ENCODE data around the gene TLR10. TPM values are rescaled to one million over a fixed set of nuclear protein-coding genes. Genes with fewer than 3 reads are reported as not detected.
"Not testable (repeated sequence)": the region's sequence is repeated elsewhere in the genome, so short reads cannot be mapped to it uniquely, and the experiment has no call there.

The TLR10 gene
- total and polyA plus RNA-seq, 5 experiments from 2014 or later: 0.30 to 2.7 (median 1.2) TPM; not detected in 1

DNA sequence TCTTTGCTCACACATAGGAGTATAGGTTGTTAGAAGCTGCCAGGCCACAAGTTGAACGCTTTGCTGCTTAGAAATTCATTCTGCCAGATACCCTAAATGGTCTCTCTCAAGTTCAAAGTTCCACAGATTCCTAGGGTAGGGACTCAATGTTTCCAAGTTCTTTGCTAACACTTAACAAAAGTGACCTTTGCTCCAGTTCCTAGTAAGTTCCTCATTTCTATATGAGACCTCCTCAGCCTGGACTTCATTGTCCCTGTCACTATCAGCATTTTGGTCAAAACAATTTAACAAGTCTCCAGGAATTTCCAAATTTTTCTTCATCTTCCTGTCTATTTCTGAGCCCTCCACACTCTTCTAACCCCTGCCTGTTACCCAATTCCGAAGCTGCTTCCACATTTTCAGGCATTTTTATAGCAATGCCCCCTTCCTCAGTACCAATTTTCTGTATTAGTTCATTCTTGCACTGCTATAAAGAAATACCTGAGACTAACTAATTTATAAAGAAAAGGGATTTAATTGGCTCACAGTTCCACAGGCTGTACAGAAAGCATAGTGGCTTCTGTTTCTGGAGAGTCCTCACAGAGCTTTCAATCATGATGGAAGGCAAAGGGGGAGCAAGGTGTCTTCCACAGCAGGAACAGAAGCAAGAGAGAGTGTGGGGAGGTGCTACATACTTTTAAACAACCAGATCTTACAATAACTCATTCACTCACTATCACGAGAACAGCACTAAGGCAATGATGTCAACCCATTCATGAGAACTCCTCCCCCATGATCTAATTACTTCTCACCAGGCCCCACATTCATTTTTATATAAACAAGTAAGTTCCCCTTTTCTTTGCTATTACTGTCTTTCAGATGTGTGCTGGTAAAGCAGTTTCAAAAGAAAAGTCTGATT is 33.3 kb upstream of the TLR10 start:
- POLR2A ChIA-PET: no interaction called here
- ATAC-seq (peak in 1 of 2 donors; percentile 41), DNase-seq (no peak)
- peaks cover 0 to 43% (median 4%) of the 10 kb centered on the region in 4 donors for H3K4me1 Mint-ChIP-seq
- H3K27me3 Mint-ChIP-seq: no peaks in the 10 kb centered on the region
- H3K9me3 Mint-ChIP-seq: peaks cover 0 to 23% (median 9%) of the 10 kb centered on the region in 9 donors
- H3K4me3 Mint-ChIP-seq: peak overlapping the region in 1 of 10 donors; percentile 52
- H3K27ac Mint-ChIP-seq: peak overlapping the region in 2 of 10 donors; percentile 72 to 79
- peaks cover 0 to 7% (median 6%) of the 10 kb centered on the region in 3 donors for H3K36me3 Mint-ChIP-seq

GRCh38 chr4:38814386-38814785 is 31.6 kb upstream of the TLR10 start:
- Mint-ChIP-seq H3K36me3 (peaks cover 0 to 7% (median 6%) of the 10 kb centered on the region in 3 donors), H3K4me3 (no peak overlapping the region), H3K27ac (peak overlapping the region in 1 of 10 donors; percentile 47), H3K27me3 (no peaks in the 10 kb centered on the region), H3K9me3 (peaks cover 0 to 23% (median 9%) of the 10 kb centered on the region in 9 donors), H3K4me1 (peaks cover 0 to 27% (median 1%) of the 10 kb centered on the region in 4 donors)
- no peak for DNase-seq
- POLR2A ChIA-PET: interaction anchor here (0.6 kb wide), 1 partner anchor 1213 kb away, joined by 3 read pairs; no protein-coding TSS in a partner anchor
- ATAC-seq: no peak

- no peak for ATAC-seq
Measured at GRCh38 chr4:38811297-38811696, 28.5 kb upstream of the TLR10 start.

GRCh38 chr4:38807462-38807861 is 24.7 kb upstream of the TLR10 start:
- POLR2A ChIA-PET, DNase-seq, H3K27ac Mint-ChIP-seq, ATAC-seq, H3K27me3 Mint-ChIP-seq, H3K4me3 Mint-ChIP-seq: not testable (repeated sequence)
- Mint-ChIP-seq H3K36me3 (peaks cover 1 to 13% (median 11%) of the 10 kb centered on the region in 3 donors), H3K9me3 (peaks cover 0 to 12% (median 10%) of the 10 kb centered on the region in 9 donors), H3K4me1 (peaks cover 12 to 40% (median 25%) of the 10 kb centered on the region in 4 donors)

More at GRCh38 chr4:38811297-38811696, 28.5 kb upstream of the TLR10 start:
- Mint-ChIP-seq H3K27me3 (no peaks in the 10 kb centered on the region), H3K9me3 (peaks cover 0 to 23% (median 9%) of the 10 kb centered on the region in 9 donors), H3K4me3 (no peak overlapping the region), H3K4me1 (peaks cover 0 to 17% (median 0%) of the 10 kb centered on the region in 4 donors), H3K36me3 (peaks cover 0 to 7% (median 6%) of the 10 kb centered on the region in 3 donors), H3K27ac (no peak overlapping the region)
- no peak for DNase-seq
- POLR2A ChIA-PET: no interaction called here

DNA sequence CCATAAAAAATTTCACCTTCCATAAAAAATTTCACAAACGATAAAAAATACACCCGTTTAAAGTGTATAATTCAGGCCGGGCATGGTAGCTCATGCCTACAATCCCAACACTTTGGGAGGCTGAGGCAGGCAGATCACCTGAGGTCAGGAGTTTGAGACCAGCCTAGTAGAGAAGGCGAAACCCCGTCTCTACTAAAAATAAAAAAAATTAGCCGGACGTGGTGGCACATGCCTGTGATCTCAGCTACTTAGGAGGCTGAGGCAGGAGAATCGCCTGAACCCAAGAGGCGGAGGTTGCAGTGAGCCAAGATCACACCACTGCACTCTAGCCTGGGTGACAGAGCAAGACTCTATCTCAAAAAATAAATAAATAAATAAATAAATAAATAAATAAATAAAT is 23.5 kb upstream of the TLR10 start:
- POLR2A ChIA-PET, ATAC-seq, H3K27me3 Mint-ChIP-seq, DNase-seq: not testable (repeated sequence)
- Mint-ChIP-seq H3K36me3 (peaks cover 6 to 25% (median 17%) of the 10 kb centered on the region in 3 donors), H3K4me1 (peaks cover 12 to 44% (median 25%) of the 10 kb centered on the region in 4 donors), H3K9me3 (peaks cover 0 to 24% (median 17%) of the 10 kb centered on the region in 9 donors), H3K4me3 (peak overlapping the region in 4 of 10 donors; percentile 73 to 92 (median 88)), H3K27ac (peak overlapping the region in 3 of 10 donors; percentile 91 to 99 (median 97))

GRCh38 chr4:38805530-38806145 is 22.8 kb upstream of the TLR10 start:
- peaks cover under 1 to 31% (median 17%) of the 10 kb centered on the region in 9 donors for H3K9me3 Mint-ChIP-seq
- POLR2A ChIA-PET: no interaction called here
- H3K4me1 Mint-ChIP-seq: peaks cover 12 to 48% (median 25%) of the 10 kb centered on the region in 4 donors
- H3K36me3 Mint-ChIP-seq: peaks cover 12 to 31% (median 23%) of the 10 kb centered on the region in 3 donors
- peak in 1 of 10 donors; percentile 15 for DNase-seq
- peak in 1 of 2 donors; percentile 45 for ATAC-seq
- peak overlapping the region; percentile 71 to 92 (median 86) for H3K4me3 Mint-ChIP-seq
- H3K27ac Mint-ChIP-seq: peak overlapping the region; percentile 81 to 99 (median 94)
- no peaks in the 10 kb centered on the region for H3K27me3 Mint-ChIP-seq

- Mint-ChIP-seq H3K36me3 (peaks cover 20 to 40% (median 31%) of the 10 kb centered on the region in 3 donors), H3K27me3 (no peaks in the 10 kb centered on the region), H3K27ac (peak within 1 kb of the TSS; percentile 85 to 99 (median 94)), H3K4me1 (peaks cover 12 to 52% (median 25%) of the 10 kb centered on the region in 4 donors), H3K9me3 (peaks cover 3 to 39% (median 22%) of the 10 kb centered on the region in 9 donors), H3K4me3 (peak within 1 kb of the TSS; percentile 71 to 92 (median 86))
- POLR2A ChIA-PET: interaction anchor here (1.5 to 1.7 kb wide), 2 partner anchors 43 to 56 kb away, joined by 7 read pairs; no protein-coding TSS in a partner anchor
- ATAC-seq: peak; percentile 73 to 82
- peak in 4 of 10 donors; percentile 23 to 67 (median 60) for DNase-seq
Measured at GRCh38 chr4:38804654-38805295, 22.0 kb upstream of the TLR10 start, which contains the start of gene TLR1. TSS of gene TLR1 (minus strand) at chr4:38804791. CDS start at chr4:38798831, 5,960 bp downstream.

GRCh38 chr4:38803833-38804653 is 21.3 kb upstream of the TLR10 start:
- Mint-ChIP-seq H3K4me1 (peaks cover 12 to 52% (median 25%) of the 10 kb centered on the region in 4 donors), H3K36me3 (peaks cover 28 to 47% (median 38%) of the 10 kb centered on the region in 3 donors)
- POLR2A ChIA-PET: interaction anchor here (0.5 to 1.7 kb wide), 3 partner anchors 43 to 1391 kb away, joined by 3 to 7 read pairs (median 7); no protein-coding TSS in a partner anchor

GRCh38 chr4:38802561-38803355 is 20.0 kb upstream of the TLR10 start:
- POLR2A ChIA-PET: no interaction called here
- DNase-seq: peak in 1 of 10 donors; percentile 18
- H3K36me3 Mint-ChIP-seq: peaks cover 30 to 59% (median 41%) of the 10 kb centered on the region in 3 donors

More at GRCh38 chr4:38803833-38804653, 21.3 kb upstream of the TLR10 start:
- Mint-ChIP-seq H3K9me3 (peaks cover 6 to 47% (median 29%) of the 10 kb centered on the region in 9 donors), H3K27me3 (no peaks in the 10 kb centered on the region), H3K4me3 (peak overlapping the region; percentile 71 to 92 (median 86)), H3K27ac (peak overlapping the region; percentile 85 to 99 (median 94))
- DNase-seq: peak in 2 of 10 donors; percentile 3 to 17
- peak; percentile 10 to 24 for ATAC-seq

DNA sequence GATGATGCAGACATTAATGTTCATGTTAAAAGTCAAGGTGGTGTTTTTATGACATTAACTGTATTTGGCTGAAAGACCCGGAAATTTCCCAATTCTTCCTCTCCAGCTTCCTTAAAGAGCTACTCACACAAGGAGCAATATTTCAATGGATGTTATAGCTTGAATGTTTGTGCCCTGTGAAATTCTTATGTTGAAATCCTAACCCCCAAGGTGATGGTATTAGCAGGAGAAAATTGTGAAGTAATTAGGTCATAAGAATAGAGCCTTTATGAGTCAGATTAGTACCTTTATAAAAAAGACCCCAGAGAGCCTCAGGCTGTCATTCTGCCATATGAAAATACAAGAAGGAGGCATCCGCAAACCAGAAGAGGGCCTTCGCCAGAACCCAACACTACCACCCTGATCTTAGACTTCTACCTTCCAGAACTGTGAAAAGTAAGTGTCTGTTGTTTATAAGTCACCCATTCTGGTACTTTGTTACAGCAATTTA is 18.2 kb upstream of the TLR10 start:
- no peaks in the 10 kb centered on the region for H3K27me3 Mint-ChIP-seq
- ATAC-seq: no peak
- peaks cover 9 to 73% (median 33%) of the 10 kb centered on the region in 9 donors for H3K9me3 Mint-ChIP-seq
- peaks cover 12 to 47% (median 24%) of the 10 kb centered on the region in 4 donors for H3K4me1 Mint-ChIP-seq
- no peak for DNase-seq
- POLR2A ChIA-PET: interaction anchor here (0.5 kb wide), 1 partner anchor 96 kb away, joined by 5 read pairs; no protein-coding TSS in a partner anchor
- peaks cover 34 to 72% (median 49%) of the 10 kb centered on the region in 3 donors for H3K36me3 Mint-ChIP-seq
- peak overlapping the region in 2 of 10 donors; percentile 7 to 37 for H3K27ac Mint-ChIP-seq
- H3K4me3 Mint-ChIP-seq: no peak overlapping the region

More at GRCh38 chr4:38802561-38803355, 20.0 kb upstream of the TLR10 start:
- Mint-ChIP-seq H3K27me3 (no peaks in the 10 kb centered on the region), H3K27ac (peak overlapping the region in 7 of 10 donors; percentile 2 to 99 (median 60)), H3K4me3 (peak overlapping the region in 7 of 10 donors; percentile 10 to 92 (median 40)), H3K4me1 (peaks cover 12 to 51% (median 25%) of the 10 kb centered on the region in 4 donors), H3K9me3 (peaks cover 9 to 55% (median 31%) of the 10 kb centered on the region in 9 donors)
- no peak for ATAC-seq
